ENCODE data around the gene GABBR2. TPM values are rescaled to one million over a fixed set of nuclear protein-coding genes. Genes with fewer than 3 reads are reported as not detected.
"Not testable (repeated sequence)": the region's sequence is repeated elsewhere in the genome, so short reads cannot be mapped to it uniquely, and the experiment has no call there.

Gene GABBR2
- total RNA-seq, 3 donors from 2014 or later: not detected

DNA sequence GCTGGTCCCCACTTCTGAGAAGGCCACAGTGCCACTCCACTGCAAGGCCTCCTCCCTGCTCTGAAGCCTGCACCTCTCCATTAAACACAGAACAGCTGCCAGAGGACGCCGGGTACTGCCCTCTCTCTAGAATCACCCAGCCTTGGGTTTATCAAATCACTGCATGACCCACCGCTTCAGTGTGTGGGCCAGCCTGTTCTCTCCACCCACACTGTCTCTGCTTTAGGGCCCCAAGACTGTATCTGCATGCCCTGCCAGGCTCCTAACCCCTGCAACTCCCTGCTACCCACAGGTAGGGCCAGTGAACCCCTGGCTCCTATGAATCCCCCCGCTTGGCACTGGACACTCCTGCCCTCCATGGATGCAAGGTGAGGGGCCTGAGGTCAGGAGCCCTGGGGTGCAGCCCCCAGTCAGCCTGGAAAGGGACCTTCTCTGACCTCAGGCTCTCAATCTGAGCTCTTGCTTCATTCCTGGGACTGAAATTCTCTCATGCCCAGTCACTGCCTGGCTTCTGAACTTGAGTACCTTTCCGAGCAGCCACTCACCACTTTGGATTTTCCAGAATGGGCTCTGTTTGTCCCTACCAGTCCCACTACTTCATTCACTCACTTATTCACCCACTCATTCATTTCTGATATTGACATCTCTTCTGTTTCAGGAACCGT, 206.3 kb downstream of the GABBR2 start:
- H3K9me3 Mint-ChIP-seq: no peaks in the 10 kb centered on the region
- peak in 1 of 2 donors; percentile 14 for ATAC-seq
- H3K36me3 Mint-ChIP-seq (ENCODE audit: insufficient read depth): no peaks in the 10 kb centered on the region
- no peak for DNase-seq
- H3K27me3 Mint-ChIP-seq (ENCODE audit: low read depth): peaks cover 23% of the 10 kb centered on the region
- no peak overlapping the region for H3K4me3 Mint-ChIP-seq
- H3K4me1 Mint-ChIP-seq (ENCODE audit: low read depth): no peaks in the 10 kb centered on the region

DNA sequence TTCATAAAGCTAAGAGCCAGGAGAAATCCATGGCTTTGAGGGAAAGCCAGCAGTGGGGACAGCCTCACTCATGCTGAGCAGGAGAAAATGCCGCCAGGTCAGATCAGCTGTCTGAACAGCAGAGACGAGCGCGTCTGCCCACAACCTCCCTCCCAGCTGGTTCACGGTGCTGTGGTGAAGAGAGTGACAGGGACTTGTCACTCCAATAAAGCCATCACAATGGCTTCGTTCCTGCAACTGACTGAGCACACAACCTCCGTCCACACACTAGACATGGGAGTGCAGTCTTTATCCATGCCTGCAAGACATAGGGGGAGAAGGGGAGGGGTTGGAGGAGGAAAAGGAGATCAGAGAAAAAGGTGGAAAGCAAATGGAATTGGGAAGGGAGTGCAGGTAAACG, 206.9 kb downstream of the GABBR2 start:
- ATAC-seq (no peak), DNase-seq (no peak)
- no peaks in the 10 kb centered on the region for H3K36me3 Mint-ChIP-seq (ENCODE audit: insufficient read depth)
- peaks cover 22% of the 10 kb centered on the region for H3K27me3 Mint-ChIP-seq (ENCODE audit: low read depth)
- H3K4me1 Mint-ChIP-seq (ENCODE audit: low read depth): no peaks in the 10 kb centered on the region
- H3K9me3 Mint-ChIP-seq: no peaks in the 10 kb centered on the region
- H3K4me3 Mint-ChIP-seq: no peak overlapping the region

- not testable (repeated sequence) for ATAC-seq
These were observed 207.5 kb downstream of the GABBR2 start for GRCh38 chr9:98501259-98501658.

GRCh38 chr9:98500337-98500919, 208.3 kb downstream of the GABBR2 start:
- peaks cover 22% of the 10 kb centered on the region for H3K27me3 Mint-ChIP-seq (ENCODE audit: low read depth)
- no peaks in the 10 kb centered on the region for H3K9me3 Mint-ChIP-seq
- DNase-seq: no peak
- H3K4me1 Mint-ChIP-seq (ENCODE audit: low read depth): no peaks in the 10 kb centered on the region
- H3K36me3 Mint-ChIP-seq (ENCODE audit: insufficient read depth): no peaks in the 10 kb centered on the region
- ATAC-seq: no peak
- no peak overlapping the region for H3K4me3 Mint-ChIP-seq

More at GRCh38 chr9:98501259-98501658, 207.5 kb downstream of the GABBR2 start:
- H3K9me3 Mint-ChIP-seq; DNase-seq; H3K36me3 Mint-ChIP-seq (ENCODE audit: insufficient read depth); H3K4me1 Mint-ChIP-seq (ENCODE audit: low read depth); H3K4me3 Mint-ChIP-seq: not testable (repeated sequence)
- peaks cover 24% of the 10 kb centered on the region for H3K27me3 Mint-ChIP-seq (ENCODE audit: low read depth)

- Mint-ChIP-seq H3K4me1 (ENCODE audit: low read depth) (no peaks in the 10 kb centered on the region), H3K36me3 (ENCODE audit: insufficient read depth) (no peaks in the 10 kb centered on the region), H3K9me3 (peaks cover 4% of the 10 kb centered on the region), H3K27me3 (ENCODE audit: low read depth) (peaks cover 25% of the 10 kb centered on the region), H3K4me3 (no peak overlapping the region)
- DNase-seq (no peak), ATAC-seq (no peak)
These were observed 213.2 kb downstream of the GABBR2 start for GRCh38 chr9:98495530-98495929.

GRCh38 chr9:98494852-98495251, 213.9 kb downstream of the GABBR2 start:
- ATAC-seq (no peak), DNase-seq (no peak)
- Mint-ChIP-seq H3K27me3 (ENCODE audit: low read depth) (peaks cover 21% of the 10 kb centered on the region), H3K4me3 (no peak overlapping the region), H3K9me3 (peaks cover 4% of the 10 kb centered on the region), H3K36me3 (ENCODE audit: insufficient read depth) (no peaks in the 10 kb centered on the region), H3K4me1 (ENCODE audit: low read depth) (no peaks in the 10 kb centered on the region)

DNA sequence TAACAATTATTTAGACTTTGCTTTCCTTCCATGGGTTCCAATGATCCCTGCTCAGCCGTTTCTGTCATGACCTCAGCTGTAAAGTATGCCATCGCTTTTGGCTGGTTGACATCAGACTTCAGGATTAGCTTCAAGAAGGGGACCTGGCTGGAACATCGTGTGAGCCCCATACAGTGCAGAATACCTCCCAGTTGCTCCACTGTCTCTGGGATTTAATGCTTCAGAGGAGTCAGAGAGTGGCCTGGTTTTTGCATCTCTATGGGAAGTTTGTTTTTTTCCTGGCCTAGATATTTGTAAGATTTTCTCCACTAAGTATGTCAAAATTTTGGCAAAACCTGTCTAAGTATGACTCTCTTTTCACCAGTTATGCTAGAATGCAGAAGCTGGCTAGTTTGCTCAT, 216.9 kb downstream of the GABBR2 start:
- Mint-ChIP-seq H3K36me3 (ENCODE audit: insufficient read depth) (no peaks in the 10 kb centered on the region), H3K4me1 (ENCODE audit: low read depth) (no peaks in the 10 kb centered on the region), H3K27me3 (ENCODE audit: low read depth) (peaks cover 15% of the 10 kb centered on the region), H3K9me3 (peaks cover 4% of the 10 kb centered on the region), H3K4me3 (no peak overlapping the region)
- ATAC-seq (no peak), DNase-seq (no peak)

DNA sequence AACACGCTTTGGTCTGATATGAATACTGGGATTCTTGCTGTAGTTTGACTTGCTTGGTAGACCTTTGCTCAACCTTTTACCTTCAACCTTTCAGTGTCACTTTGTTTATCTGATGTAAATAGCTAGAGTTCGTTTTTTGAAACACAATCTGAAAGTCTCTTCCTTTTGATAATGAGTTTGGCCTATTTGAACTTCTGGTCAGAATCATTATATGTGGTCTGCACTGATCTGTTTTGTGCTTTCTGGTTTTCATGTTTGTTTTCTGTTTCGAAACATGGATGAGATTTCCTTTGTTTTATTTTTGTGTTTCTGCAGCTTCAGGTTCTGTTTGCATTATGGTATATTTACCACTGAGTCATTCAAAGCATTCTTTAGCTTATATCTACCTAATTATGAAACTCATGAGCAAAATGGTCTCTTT, 217.5 kb downstream of the GABBR2 start:
- H3K27me3 Mint-ChIP-seq (ENCODE audit: low read depth): peaks cover 12% of the 10 kb centered on the region
- no peaks in the 10 kb centered on the region for H3K4me1 Mint-ChIP-seq (ENCODE audit: low read depth)
- ATAC-seq (no peak), DNase-seq (no peak)
- H3K9me3 Mint-ChIP-seq: peaks cover 4% of the 10 kb centered on the region
- no peaks in the 10 kb centered on the region for H3K36me3 Mint-ChIP-seq (ENCODE audit: insufficient read depth)
- H3K4me3 Mint-ChIP-seq: no peak overlapping the region

- no peaks in the 10 kb centered on the region for H3K4me1 Mint-ChIP-seq (ENCODE audit: low read depth)
- H3K36me3 Mint-ChIP-seq (ENCODE audit: insufficient read depth): no peaks in the 10 kb centered on the region
- no peak for DNase-seq
- H3K4me3 Mint-ChIP-seq: no peak overlapping the region
- H3K27me3 Mint-ChIP-seq (ENCODE audit: low read depth): peaks cover 12% of the 10 kb centered on the region
- ATAC-seq: no peak
- H3K9me3 Mint-ChIP-seq: peaks cover 4% of the 10 kb centered on the region
These were observed 220.0 kb downstream of the GABBR2 start for GRCh38 chr9:98488571-98489312.

DNA sequence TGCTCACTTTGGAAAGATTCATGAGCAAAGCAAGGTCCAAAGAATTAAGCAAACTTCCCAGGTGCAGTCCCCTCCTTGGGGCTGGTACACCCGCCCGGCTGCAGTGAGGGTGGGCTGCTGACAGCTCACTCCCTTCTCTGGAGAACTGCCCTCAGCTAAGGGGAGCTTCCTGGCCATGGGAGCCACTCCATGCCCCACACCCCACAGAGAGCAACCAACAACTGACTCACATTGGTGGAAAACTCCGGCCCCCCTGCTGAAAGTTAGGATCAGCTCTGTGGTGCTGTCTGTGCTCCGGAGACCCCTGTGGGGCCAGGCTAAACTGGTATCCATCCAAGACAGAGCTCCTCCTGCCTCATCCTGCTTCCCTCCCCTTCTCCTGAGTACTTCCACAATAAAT, 223.0 kb downstream of the GABBR2 start:
- DNase-seq (no peak), ATAC-seq (no peak)
- Mint-ChIP-seq H3K4me3 (no peak overlapping the region), H3K27me3 (ENCODE audit: low read depth) (peaks cover 18% of the 10 kb centered on the region), H3K36me3 (ENCODE audit: insufficient read depth) (no peaks in the 10 kb centered on the region), H3K9me3 (no peaks in the 10 kb centered on the region), H3K4me1 (ENCODE audit: low read depth) (no peaks in the 10 kb centered on the region)

- H3K4me1 Mint-ChIP-seq (ENCODE audit: low read depth): no peaks in the 10 kb centered on the region
- peaks cover 27% of the 10 kb centered on the region for H3K27me3 Mint-ChIP-seq (ENCODE audit: low read depth)
- no peaks in the 10 kb centered on the region for H3K36me3 Mint-ChIP-seq (ENCODE audit: insufficient read depth)
- no peak overlapping the region for H3K4me3 Mint-ChIP-seq
- no peaks in the 10 kb centered on the region for H3K9me3 Mint-ChIP-seq
- ATAC-seq (no peak), DNase-seq (no peak)
These were observed 224.6 kb downstream of the GABBR2 start for GRCh38 chr9:98484162-98484561.

DNA sequence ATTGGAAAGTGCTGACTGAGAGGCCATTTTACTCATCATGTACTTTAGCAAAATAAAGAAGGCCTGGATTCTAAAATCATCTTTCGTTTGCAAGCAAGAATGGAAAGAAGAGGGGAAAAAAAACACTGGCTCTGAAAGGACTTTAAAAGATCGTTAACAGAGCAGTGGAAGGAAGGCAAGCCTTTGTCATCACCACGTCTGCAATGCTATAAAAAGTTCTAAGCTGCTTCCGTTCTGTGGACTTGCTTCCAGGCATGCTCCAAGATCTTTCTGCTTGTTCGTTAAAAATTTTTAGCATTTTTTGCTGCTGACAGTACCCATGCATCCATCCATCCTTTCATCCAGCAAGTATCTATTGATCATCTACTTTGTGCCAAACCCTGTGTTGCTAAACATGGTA, 226.5 kb downstream of the GABBR2 start:
- no peak for ATAC-seq
- no peak overlapping the region for H3K4me3 Mint-ChIP-seq
- no peaks in the 10 kb centered on the region for H3K36me3 Mint-ChIP-seq (ENCODE audit: insufficient read depth)
- no peaks in the 10 kb centered on the region for H3K9me3 Mint-ChIP-seq
- H3K27me3 Mint-ChIP-seq (ENCODE audit: low read depth): peaks cover 27% of the 10 kb centered on the region
- H3K4me1 Mint-ChIP-seq (ENCODE audit: low read depth): no peaks in the 10 kb centered on the region
- no peak for DNase-seq

- DNase-seq (no peak), ATAC-seq (no peak)
- Mint-ChIP-seq H3K4me1 (ENCODE audit: low read depth) (no peaks in the 10 kb centered on the region), H3K27me3 (ENCODE audit: low read depth) (peaks cover 27% of the 10 kb centered on the region), H3K9me3 (no peaks in the 10 kb centered on the region), H3K36me3 (ENCODE audit: insufficient read depth) (no peaks in the 10 kb centered on the region), H3K4me3 (no peak overlapping the region)
These were observed 227.1 kb downstream of the GABBR2 start for GRCh38 chr9:98481676-98482075.

- Mint-ChIP-seq H3K36me3 (ENCODE audit: insufficient read depth) (no peaks in the 10 kb centered on the region), H3K4me3 (no peak overlapping the region), H3K27me3 (ENCODE audit: low read depth) (peaks cover 27% of the 10 kb centered on the region), H3K4me1 (ENCODE audit: low read depth) (no peaks in the 10 kb centered on the region), H3K9me3 (no peaks in the 10 kb centered on the region)
- DNase-seq (no peak), ATAC-seq (no peak)
These were observed 228.5 kb downstream of the GABBR2 start for GRCh38 chr9:98479967-98480847.

Measured in activated T-cell treated with anti-CD3 and anti-CD28 coated beads, Interleukin-2, amount 50 U/mL, for 4 hours (primary cell).